ENCODE data around the gene DRG1.
A peak's percentile ranks its signal among the peaks of the same experiment; 100 is the strongest.
"Not testable (repeated sequence)": the region's sequence is repeated elsewhere in the genome, so short reads cannot be mapped to it uniquely, and the experiment has no call there.

DRG1 gene

DNA sequence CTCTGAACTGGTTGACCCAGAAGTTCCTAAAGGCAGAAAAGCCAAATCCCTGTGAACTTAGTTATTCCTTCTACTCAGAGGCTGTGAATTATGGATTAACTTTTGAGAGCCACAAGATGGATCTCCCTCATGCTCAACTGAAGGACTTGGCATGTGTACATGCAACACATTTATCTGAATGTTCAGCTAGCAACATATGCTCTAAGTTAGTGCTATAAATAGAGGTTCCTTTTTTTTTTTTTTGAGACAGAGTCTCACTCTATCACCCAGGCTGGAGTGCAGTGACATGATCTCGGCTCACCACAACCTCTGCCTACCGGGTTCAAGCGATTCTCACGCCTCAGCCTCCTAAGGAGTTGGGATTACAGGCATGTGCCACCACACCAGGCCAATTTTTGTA lies 50.1 kb downstream of the DRG1 start:
- peak overlapping the region; percentile 55 for H3K27ac Mint-ChIP-seq
- H3K9me3 Mint-ChIP-seq, result no peaks in the 10 kb centered on the region
- no peak overlapping the region for H3K4me3 Mint-ChIP-seq
- H3K4me1 Mint-ChIP-seq, result peaks cover 15% of the 10 kb centered on the region
- H3K27me3 Mint-ChIP-seq, result no peaks in the 10 kb centered on the region
- peak; percentile 69 for ATAC-seq (ENCODE audit: low read depth)
- peaks cover 6% of the 10 kb centered on the region for H3K36me3 Mint-ChIP-seq
- no peak for DNase-seq (ENCODE audit: low spot score in 2 of 2)

DNA sequence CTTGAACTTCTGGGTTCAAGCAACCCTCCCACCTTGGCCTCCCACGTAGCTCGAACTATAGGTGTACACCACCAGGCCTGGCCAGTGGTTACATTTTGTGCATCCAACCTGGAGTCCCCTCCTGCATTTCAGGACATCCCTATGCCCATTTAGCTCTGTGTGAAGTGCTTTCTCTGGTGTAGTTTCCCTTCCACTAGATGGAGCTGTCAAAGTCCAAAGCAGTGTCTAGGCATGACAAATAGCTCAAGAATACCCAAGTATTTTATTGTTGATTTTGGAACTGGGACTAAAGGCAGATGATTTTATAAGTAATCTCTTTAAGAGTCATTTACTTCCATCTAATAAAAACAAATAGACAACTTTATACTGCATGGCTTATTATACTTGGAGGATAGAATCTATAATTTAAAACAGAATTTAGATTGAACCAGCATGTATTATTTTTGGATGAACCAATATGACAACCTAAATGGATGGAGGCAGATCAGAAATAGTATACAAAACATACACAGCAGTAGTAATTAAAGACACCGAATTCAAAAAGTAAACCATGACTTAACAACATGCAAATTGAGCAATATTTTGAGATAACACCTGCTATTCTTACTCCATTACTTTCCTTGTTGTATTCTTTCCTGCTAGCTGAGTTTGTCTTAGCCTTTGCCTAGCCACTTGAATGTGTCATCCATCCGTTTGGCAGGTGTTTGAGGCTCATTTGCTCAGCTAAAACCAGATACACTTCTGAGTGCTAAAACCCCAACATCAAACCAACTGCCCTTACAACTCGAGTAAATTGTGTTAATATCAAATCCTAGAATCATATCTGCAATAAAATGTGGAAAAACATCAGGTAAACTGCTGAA lies 52.5 kb downstream of the DRG1 start:
- H3K4me1 Mint-ChIP-seq, result peaks cover 15% of the 10 kb centered on the region
- H3K4me3 Mint-ChIP-seq, result no peak overlapping the region
- ATAC-seq (ENCODE audit: low read depth), result peak; percentile 76
- DNase-seq (ENCODE audit: low spot score in 2 of 2), result peak in 1 of 2 donors; percentile 26
- peaks cover 3% of the 10 kb centered on the region for H3K36me3 Mint-ChIP-seq
- no peaks in the 10 kb centered on the region for H3K9me3 Mint-ChIP-seq
- no peaks in the 10 kb centered on the region for H3K27me3 Mint-ChIP-seq
- peak overlapping the region; percentile 65 for H3K27ac Mint-ChIP-seq

DNA sequence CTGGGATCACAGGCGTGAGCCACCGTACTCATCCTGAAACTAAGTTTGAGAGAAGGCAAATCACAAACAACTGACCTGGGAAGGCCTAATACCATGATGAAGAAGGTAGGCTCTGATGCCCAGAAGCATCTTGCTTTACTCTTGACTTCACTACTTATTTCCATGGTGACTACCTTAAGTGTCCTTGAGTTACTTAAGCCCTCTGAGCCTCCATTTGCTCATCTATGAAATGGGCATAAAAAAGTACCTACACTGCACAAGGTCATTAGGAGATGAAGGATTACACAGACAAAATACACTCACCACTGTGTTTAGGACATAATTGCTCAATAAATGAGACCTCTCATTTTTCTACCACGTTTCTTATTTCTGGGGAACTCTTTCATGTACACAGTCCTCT lies 62.3 kb downstream of the DRG1 start:
- peaks cover 33% of the 10 kb centered on the region for H3K36me3 Mint-ChIP-seq
- H3K27me3 Mint-ChIP-seq, result no peaks in the 10 kb centered on the region
- no peak for ATAC-seq (ENCODE audit: low read depth)
- no peak overlapping the region for H3K27ac Mint-ChIP-seq
- peaks cover 2% of the 10 kb centered on the region for H3K4me1 Mint-ChIP-seq
- no peak overlapping the region for H3K4me3 Mint-ChIP-seq
- DNase-seq (ENCODE audit: low spot score in 2 of 2), result no peak
- no peaks in the 10 kb centered on the region for H3K9me3 Mint-ChIP-seq

DNA sequence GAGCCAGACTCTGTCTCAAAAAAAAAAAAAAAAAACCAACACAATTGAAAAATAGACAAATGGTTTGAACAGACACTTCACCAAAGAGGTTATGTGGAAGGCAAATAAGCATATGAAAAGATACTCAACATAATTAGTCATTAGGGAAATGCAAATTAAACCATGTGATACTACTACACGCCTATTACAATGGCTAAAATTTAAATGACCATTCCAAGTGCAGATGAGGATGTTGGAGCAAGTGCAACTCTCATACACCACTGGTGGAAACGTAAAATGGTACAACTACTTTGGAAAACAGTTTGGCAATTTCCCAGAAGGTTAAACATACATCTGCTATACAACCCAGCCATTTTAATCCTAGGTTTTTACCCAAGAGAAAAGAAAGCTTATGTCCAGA lies 65.9 kb downstream of the DRG1 start:
- H3K36me3 Mint-ChIP-seq, result peaks cover 33% of the 10 kb centered on the region
- DNase-seq (ENCODE audit: low spot score in 2 of 2) (no peak), ATAC-seq (ENCODE audit: low read depth) (no peak)
- H3K4me1 Mint-ChIP-seq, result peaks cover 2% of the 10 kb centered on the region
- H3K27me3 Mint-ChIP-seq, result no peaks in the 10 kb centered on the region
- no peak overlapping the region for H3K27ac Mint-ChIP-seq
- no peak overlapping the region for H3K4me3 Mint-ChIP-seq
- no peaks in the 10 kb centered on the region for H3K9me3 Mint-ChIP-seq

DNA sequence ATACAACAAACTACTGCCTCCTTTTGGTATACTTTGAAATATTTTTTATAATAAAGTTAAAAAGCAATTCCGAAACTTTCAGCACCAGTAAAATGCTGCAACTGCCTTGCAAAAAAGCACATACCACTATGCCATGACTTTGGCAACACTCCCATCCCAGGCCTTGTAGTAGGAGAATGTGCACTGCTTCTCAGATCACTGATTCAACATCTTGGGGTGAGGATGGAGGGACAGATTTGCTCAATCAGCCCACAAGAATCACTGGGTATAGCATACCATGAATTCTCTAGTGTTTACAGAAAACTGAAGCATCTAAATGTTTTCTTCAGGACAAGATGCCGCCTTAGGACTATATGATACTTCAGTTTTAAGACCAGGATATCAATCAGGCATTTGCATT lies 75.3 kb downstream of the DRG1 start:
- Mint-ChIP-seq H3K4me3 (no peak overlapping the region), H3K9me3 (no peaks in the 10 kb centered on the region), H3K4me1 (peaks cover 8% of the 10 kb centered on the region), H3K27me3 (no peaks in the 10 kb centered on the region), H3K27ac (no peak overlapping the region), H3K36me3 (peaks cover 4% of the 10 kb centered on the region)
- DNase-seq (ENCODE audit: low spot score in 2 of 2) (no peak), ATAC-seq (ENCODE audit: low read depth) (no peak)

DNA sequence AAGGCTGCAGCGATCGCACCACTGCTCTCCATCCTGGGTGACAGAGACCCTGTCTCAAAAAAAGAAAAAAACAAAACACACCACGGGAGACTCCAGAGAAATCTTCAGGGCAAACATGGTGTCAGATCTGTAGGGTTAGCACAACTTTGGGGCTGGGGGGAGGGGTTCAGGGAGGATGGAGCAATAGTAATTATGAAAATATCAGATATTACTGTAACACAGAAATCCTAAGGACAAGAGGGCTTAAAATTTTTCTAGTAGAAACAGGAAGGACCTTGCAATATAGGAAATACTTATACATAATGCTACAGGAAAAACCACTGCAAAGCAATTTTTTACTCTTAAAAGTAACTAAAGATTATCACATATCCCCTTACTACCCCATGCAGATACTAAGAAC lies 76.4 kb downstream of the DRG1 start:
- Mint-ChIP-seq H3K4me1 (peaks cover 8% of the 10 kb centered on the region), H3K9me3 (no peaks in the 10 kb centered on the region), H3K4me3 (no peak overlapping the region), H3K36me3 (peaks cover 4% of the 10 kb centered on the region), H3K27ac (peak overlapping the region; percentile 50), H3K27me3 (no peaks in the 10 kb centered on the region)
- ATAC-seq (ENCODE audit: low read depth) (no peak), DNase-seq (ENCODE audit: low spot score in 2 of 2) (no peak)

DNA sequence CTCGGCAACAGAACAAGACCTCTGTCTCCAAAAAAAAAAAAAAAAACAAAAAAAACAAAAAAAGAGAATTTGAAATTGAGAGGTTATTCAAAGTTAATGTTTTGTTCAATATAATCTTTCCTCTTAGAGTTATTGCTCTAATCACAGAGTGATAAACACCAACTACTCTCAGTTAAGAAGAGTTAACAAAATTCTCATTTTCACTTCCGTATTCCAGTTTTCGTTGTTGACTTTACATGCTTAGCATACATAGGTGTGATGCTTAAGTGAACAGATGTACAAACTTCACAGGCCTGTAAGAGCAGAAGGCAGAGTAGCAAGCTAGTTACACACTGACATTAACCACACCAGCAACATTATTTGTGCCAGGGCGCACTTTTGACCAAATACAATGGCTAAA lies 77.9 kb downstream of the DRG1 start:
- DNase-seq (ENCODE audit: low spot score in 2 of 2) (peak in 1 of 2 donors; percentile 33), ATAC-seq (ENCODE audit: low read depth) (peak; percentile 98)
- no peaks in the 10 kb centered on the region for H3K27me3 Mint-ChIP-seq
- peak overlapping the region; percentile 91 for H3K27ac Mint-ChIP-seq
- peaks cover 8% of the 10 kb centered on the region for H3K36me3 Mint-ChIP-seq
- H3K9me3 Mint-ChIP-seq, result no peaks in the 10 kb centered on the region
- peaks cover 8% of the 10 kb centered on the region for H3K4me1 Mint-ChIP-seq
- H3K4me3 Mint-ChIP-seq, result peak overlapping the region; percentile 43

DNA sequence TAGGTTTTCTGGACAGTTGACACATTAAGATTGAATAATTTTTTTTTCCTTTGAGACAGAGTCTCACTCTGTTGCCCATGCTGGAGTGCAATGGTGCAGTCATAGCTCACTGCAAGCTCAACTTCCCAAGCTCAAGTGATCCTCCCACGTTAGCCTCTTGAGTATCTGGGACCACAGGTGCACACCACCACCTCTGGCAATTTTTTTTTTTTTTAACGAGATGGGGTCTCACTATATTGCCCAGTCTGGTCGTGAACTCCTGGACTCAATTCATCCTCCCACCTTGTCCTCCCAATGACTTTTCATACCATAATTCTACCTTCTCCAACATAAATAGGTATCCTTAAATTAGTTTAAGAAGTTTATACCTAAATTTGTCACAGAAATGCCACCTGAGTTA lies 81.7 kb downstream of the DRG1 start:
- peaks cover 6% of the 10 kb centered on the region for H3K4me1 Mint-ChIP-seq
- ATAC-seq (ENCODE audit: low read depth) (no peak), DNase-seq (ENCODE audit: low spot score in 2 of 2) (no peak)
- no peak overlapping the region for H3K4me3 Mint-ChIP-seq
- H3K9me3 Mint-ChIP-seq, result no peaks in the 10 kb centered on the region
- peaks cover 11% of the 10 kb centered on the region for H3K36me3 Mint-ChIP-seq
- no peaks in the 10 kb centered on the region for H3K27me3 Mint-ChIP-seq
- no peak overlapping the region for H3K27ac Mint-ChIP-seq

DNA sequence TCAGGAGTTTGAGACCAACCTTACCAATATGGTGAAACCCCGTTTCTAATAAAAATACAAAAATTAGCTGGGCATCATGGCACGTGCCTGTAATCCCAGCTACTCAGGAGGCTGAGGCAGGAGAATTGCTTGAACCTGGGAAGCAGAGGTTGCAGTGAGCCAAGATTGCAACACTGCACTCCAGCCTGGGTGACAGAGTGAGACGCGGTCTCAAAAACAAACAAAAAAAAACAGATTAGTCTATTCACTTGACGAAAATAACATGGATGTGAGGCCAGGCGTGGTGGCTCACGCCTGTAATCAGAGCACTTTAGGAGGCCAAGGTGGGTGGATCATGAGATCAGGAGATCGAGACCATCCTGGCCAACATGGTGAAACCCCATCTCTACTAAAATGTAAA lies 83.1 kb downstream of the DRG1 start:
- H3K27ac Mint-ChIP-seq; DNase-seq (ENCODE audit: low spot score in 2 of 2): not testable (repeated sequence)
- H3K36me3 Mint-ChIP-seq, result peaks cover 11% of the 10 kb centered on the region

More for the DNA sequence above, 83.1 kb downstream of the DRG1 start:
- not testable (repeated sequence) for H3K27me3 Mint-ChIP-seq; H3K9me3 Mint-ChIP-seq; H3K4me1 Mint-ChIP-seq; ATAC-seq (ENCODE audit: low read depth); H3K4me3 Mint-ChIP-seq

Data from memory B cell (primary cell).